ENCODE measurements around the gene DPYSL5. TPM values are rescaled to one million over a fixed set of nuclear protein-coding genes. Genes with fewer than 3 reads are reported as not detected.
A peak's percentile ranks its signal among the peaks of the same experiment; 100 is the strongest.

The DPYSL5 gene
- total RNA-seq, 1 donor: not detected

DNA sequence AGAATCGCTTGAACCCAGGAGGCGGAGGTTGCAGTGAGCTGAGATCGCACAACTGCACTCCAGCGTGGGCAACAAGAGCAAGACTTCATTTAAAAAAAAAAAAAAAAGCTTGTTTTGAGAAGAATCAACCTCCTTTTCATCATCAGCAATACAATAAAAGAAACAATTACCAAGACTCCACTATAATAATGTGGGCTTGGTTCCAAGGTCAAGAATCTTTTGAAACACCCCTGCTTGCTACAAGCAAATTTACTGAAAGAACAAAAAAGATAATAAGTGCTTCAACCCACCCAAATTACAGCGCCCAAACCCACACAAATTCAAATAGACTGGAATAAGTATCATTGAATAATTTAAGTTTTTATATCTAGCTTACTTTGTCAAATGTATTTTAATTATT, 88.9 kb downstream of the DPYSL5 start:
- no peak for DNase-seq (ENCODE audit: low read depth)
- H3K4me3 ChIP-seq (ENCODE audit: low read depth, low read length): no peak overlapping the region
- TF ChIP-seq, protein P1, sequence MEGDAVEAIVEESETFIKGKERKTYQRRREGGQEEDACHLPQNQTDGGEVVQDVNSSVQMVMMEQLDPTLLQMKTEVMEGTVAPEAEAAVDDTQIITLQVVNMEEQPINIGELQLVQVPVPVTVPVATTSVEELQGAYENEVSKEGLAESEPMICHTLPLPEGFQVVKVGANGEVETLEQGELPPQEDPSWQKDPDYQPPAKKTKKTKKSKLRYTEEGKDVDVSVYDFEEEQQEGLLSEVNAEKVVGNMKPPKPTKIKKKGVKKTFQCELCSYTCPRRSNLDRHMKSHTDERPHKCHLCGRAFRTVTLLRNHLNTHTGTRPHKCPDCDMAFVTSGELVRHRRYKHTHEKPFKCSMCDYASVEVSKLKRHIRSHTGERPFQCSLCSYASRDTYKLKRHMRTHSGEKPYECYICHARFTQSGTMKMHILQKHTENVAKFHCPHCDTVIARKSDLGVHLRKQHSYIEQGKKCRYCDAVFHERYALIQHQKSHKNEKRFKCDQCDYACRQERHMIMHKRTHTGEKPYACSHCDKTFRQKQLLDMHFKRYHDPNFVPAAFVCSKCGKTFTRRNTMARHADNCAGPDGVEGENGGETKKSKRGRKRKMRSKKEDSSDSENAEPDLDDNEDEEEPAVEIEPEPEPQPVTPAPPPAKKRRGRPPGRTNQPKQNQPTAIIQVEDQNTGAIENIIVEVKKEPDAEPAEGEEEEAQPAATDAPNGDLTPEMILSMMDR (IDR thresholded peaks at IDR 0.05; ENCODE audit: insufficient read depth, low read depth, low read length): no peak

DNA sequence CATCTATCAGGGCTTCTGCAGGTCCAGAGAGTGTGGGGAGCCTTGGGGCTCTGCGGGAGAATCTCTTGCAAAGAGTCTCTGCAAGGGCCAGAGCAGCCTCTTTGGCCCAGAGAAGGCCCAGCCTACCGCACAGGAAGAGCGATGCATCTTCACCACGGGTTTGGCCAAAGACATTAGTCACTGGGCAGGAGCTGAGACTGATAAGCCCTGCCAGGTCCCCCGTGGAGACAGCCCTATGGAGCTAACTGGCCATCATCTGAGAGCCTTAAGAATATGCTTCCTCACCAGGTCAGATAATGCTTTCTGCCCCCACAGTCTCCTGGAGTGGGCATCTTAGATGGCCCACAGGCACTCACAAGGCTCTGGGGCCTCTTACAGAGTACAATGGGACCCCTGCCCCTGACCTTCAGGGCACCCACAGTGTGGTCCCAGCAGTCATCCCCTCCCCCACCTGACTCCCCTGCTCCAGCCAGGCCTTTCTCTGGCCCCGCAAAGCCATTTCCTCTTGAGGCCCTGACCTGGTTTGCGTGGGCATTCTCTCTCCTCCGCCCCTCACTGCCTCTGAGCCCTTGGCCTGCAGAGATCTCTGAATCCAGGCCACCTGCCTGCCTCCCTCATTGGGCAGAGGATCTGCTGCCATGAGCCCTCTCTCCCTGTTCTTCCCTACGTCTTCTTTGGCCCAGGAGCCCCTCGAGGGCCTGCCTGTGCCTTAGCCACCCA, 90.6 kb downstream of the DPYSL5 start:
- TF ChIP-seq, protein P1 (IDR thresholded peaks at IDR 0.05; ENCODE audit: insufficient read depth, low read depth, low read length): no peak
- H3K4me3 ChIP-seq (ENCODE audit: low read depth, low read length): no peak overlapping the region
- DNase-seq (ENCODE audit: low read depth): no peak

DNA sequence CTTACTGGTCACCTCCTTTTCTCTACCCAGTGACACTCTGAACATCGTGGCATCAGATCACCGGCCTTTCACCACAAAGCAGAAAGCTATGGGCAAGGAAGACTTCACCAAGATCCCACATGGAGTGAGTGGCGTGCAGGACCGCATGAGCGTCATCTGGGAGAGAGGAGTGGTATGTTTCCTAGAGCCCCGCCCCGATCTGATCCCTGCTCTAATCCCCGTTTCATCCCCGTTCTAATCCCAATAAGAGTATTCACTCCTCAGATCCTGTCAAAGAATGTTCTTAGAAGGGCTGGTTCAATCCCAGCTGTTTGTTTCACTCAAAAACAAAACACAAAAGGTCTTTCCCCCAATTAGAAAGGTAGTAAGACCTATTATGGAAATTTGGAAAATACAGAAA, 92.1 kb downstream of the DPYSL5 start:
- DNase-seq (ENCODE audit: low read depth): no peak
- H3K4me3 ChIP-seq (ENCODE audit: low read depth, low read length): no peak overlapping the region
- TF ChIP-seq, protein P1 (IDR thresholded peaks at IDR 0.05; ENCODE audit: insufficient read depth, low read depth, low read length): no peak

DNA sequence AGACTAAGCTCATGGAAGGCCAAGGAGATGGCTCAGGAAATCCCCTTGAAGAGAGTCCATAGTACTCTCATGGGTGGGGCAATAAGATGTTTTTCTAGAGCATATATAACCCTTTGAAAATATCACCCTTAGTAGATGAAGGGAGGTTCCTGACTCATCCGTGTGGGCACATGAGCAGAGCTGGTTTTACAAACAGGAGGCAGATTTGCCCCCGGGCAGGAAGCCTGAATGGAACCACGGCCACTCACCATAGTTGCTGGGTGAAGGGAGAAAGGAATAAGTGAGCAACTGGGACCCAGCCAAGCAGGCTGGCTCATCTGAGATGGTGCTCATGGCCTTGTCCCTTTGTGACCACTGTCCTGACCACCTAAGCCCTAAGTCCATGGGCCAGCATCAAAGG, 93.6 kb downstream of the DPYSL5 start:
- no peak for DNase-seq (ENCODE audit: low read depth)

DNA sequence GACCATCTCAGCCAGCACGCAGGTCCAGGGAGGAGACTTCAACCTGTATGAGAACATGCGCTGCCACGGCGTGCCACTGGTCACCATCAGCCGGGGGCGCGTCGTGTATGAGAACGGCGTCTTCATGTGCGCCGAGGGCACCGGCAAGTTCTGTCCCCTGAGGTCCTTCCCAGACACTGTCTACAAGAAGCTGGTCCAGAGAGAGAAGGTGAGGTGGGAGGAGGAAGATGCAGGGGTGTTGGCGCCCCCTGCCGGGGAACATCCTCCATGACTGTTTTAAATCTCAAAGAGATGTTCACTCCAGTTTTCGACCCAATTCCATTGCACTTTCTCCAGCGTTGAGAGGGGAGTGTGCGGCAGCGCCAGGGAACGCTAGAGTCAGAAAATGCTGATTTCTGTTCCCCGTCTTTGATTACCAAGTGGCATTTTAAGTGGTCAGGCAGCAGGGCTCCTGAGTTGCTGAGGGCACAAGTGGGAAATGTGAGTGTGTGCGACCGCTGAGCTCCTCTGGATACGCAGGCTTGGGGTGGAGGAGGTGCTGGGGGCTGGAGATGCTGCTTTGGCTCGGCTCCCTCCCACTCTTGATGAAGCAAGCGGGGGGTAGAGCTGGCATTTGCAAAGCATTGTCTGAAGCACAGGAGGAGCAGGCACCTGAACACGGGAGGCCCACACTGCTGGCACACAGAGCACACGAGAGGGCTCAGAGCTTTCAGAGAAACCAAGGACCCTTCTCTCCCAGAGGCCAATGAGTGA, 94.8 kb downstream of the DPYSL5 start:
- no peak overlapping the region for H3K4me3 ChIP-seq (ENCODE audit: low read depth, low read length)
- DNase-seq (ENCODE audit: low read depth): peak; percentile 58
- TF ChIP-seq, protein P1 (IDR thresholded peaks at IDR 0.05; ENCODE audit: insufficient read depth, low read depth, low read length): peak; percentile 82

More for the DNA sequence above, 93.6 kb downstream of the DPYSL5 start:
- TF ChIP-seq, protein P1 (IDR thresholded peaks at IDR 0.05; ENCODE audit: insufficient read depth, low read depth, low read length): no peak
- H3K4me3 ChIP-seq (ENCODE audit: low read depth, low read length): no peak overlapping the region

DNA sequence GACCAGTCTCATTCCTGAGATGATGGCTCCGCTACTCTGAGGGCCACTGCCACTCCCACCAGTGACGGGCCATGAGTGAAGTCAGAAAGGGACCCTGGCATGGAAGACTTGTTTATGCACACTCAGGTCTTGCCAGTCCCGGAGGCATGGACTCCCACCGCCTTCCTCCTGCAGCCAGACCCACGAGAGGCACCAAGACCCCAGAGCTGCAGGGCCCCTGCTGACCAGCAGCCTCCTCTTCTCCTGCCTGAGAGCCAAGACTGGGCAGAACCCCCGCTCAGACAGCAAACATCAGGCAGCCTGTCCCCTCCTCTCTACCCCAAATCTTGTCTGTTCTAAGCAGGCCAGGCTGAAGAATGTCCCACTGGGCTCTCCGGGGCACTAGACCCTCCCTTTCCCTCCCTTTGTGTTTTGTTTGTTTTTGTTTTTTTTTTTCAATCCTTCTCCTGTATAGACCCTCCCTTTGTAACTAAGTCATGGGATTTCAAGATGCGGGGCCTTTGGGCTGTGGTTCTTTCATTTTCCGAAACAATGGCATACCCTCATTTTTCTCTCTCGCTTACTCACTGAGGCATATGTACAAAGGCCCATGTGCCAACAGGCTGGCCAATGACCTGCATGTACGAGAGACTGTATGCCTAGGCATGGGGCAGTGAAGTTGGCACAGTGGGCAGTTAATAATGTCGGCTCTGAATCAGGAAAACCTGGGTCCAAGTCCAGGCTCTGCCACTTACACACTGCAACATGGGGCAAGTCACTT, 98.2 kb downstream of the DPYSL5 start:
- TF ChIP-seq, protein P1 (IDR thresholded peaks at IDR 0.05; ENCODE audit: insufficient read depth, low read depth, low read length): no peak
- no peak overlapping the region for H3K4me3 ChIP-seq (ENCODE audit: low read depth, low read length)
- DNase-seq (ENCODE audit: low read depth): no peak

Data from fibroblast of villous mesenchyme (primary cell).